GM19455 (cell line): ENCODE measurements around the gene SGPL1.
"Not testable (repeated sequence)": the region's sequence is repeated elsewhere in the genome, so short reads cannot be mapped to it uniquely, and the experiment has no call there.

Source experiments
- ATAC-seq: cut with Tn5 transposase; IDR thresholded peaks from one replicate; pipeline ENCODE4 v1.9.1; 2021; ENCODE audit not compliant: unreplicated experiment

Gene SGPL1

DNA sequence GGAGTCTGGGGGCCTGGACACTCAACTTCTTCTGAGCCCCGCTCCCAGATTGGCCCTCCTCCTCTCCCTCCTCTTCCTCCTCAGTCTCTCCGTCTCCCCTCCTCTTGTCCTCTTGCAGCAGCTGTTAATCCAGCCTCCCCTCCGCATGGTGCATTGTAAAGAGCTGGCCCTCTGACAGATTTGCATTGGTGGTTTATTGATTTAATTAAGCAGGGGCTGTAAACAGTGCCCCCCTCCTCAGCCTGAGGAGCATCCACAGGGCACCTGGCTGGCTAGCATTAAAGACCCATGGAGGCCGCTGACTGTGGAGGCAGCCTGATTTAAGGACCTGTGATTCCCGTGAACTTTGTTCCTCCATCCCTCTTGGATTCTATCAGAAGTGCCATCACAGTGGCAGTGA, 101.5 kb downstream of the SGPL1 start:
- ATAC-seq = no peak

DNA sequence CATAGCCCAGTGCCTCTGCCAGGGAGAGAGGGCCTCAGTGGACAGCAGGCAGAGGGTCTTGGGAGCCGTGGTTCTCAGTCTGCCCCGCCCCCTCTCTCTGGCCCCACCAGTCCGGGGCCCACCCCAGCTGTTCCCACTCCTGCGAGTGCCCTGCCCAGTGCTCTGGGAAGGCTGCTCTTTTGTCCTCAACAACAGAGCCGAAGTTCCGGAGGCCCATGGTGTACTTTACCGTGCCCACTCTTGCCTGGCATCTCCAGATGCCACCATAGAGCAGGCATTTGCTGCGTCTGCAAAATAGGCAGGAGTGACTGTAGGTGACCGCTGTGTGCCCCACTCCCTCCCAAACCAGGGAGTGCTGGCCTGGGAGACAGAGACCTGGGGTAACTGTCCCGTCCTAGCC, 101.9 kb downstream of the SGPL1 start:
- ATAC-seq = no peak

DNA sequence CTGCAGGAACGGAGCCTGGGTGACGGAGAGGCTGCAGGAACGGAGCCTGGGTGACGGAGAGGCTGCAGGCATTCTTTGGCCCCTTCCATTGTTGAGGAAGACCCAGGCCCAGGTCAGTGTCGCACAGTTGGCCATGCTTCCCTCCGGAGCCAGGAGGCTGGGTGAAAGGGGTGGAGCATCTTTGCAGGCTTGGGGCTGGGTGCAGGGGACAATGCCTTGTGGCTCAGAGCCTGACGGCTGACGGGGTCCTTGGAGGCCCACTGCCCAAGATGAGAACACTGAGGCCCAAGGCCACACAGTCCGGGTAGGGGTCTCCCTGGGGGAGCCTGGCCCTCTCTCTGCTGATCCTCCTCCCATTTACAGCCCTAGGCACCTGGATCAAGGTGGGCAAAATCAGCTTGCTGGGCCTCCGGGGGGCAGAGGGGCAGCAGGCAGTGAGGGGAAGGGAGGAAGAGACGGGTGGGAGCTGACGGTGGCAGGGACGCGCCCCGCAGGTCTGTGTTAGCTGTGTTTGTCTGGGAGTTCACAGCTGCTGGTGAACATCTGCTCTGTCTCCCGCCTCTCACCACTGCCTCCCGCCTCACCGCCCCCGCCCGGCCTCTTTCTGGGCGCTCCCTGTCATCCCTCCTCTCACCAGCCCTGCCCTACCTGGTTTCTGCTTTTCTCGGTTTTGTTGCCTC, 103.2 kb downstream of the SGPL1 start:
- ATAC-seq = no peak

DNA sequence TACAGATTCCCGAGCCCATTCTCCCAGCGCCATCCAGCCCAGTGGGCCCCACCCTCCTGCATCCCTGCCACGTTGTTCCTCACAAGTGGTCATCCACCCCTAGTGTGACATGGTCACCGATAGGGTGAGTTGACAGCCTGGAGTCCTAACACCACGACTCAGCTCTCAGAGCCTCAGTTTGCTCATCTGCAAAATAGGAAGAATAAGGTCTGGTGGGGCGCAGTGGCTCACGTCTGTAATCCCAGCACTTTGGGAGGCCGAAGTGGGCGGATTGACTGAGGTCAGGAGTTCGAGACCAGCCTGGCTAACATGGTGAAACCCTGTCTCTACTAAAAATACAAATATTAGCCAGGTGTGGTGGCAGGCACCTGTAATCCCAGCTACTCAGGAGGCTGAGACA, 104.2 kb downstream of the SGPL1 start:
- not testable (repeated sequence) for ATAC-seq

DNA sequence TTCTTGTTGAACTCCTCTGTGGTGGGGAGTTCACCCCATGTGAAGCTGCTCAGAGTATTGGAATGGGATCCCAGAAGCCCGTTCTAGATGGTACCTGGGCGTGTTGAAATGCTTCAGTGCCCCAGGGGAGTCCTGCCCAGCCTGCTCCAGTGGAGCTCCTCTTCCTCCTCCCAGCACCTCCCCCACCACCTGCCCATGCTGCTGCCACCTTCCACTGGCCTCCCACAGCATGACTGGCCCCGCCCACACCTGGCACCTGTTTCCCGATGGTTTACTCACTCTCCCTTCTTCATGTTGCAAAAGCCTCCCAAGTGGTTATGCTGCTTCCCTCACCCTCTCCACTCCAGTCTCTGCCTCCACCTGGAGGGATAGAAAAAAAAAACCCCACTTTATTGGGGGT, 104.8 kb downstream of the SGPL1 start:
- ATAC-seq = no peak

DNA sequence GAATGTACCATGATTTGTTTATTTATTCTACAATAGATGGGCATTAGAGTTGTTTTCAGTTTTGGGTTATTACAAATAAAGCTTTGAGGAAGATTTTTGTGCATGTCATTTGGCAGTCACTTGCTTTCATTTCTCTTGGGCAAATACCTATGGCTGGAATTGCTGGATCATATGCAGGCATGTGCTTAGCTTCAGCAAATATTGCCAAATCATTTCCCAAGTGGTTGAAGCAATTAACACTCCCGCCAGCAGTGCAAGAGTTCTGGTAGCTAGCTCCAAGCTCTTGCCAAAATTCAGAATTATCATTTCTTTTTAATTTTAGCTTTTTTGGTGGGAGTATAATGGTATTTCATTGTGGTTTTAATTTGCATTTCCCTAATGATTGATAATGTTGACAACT, 105.5 kb downstream of the SGPL1 start:
- no peak for ATAC-seq

DNA sequence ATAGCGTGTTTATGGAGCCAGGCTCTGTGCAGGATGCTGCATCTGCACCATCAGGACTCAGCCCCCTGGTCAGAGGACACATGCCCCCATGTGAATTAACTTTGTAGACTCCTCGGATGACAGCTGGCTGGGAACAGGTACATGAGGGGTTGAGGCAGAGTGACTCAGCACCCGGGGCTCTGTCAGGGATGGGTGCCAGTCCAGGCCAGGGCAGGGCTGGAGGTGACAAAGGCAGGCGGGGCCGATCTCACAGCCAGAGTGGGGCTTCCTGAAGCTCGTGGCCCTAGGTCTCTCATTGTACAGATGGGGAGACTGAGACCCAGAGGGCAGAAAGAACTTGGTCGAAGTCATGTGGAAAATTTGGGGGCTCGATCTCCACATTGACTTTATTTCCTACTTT, 107.9 kb downstream of the SGPL1 start:
- no peak for ATAC-seq

DNA sequence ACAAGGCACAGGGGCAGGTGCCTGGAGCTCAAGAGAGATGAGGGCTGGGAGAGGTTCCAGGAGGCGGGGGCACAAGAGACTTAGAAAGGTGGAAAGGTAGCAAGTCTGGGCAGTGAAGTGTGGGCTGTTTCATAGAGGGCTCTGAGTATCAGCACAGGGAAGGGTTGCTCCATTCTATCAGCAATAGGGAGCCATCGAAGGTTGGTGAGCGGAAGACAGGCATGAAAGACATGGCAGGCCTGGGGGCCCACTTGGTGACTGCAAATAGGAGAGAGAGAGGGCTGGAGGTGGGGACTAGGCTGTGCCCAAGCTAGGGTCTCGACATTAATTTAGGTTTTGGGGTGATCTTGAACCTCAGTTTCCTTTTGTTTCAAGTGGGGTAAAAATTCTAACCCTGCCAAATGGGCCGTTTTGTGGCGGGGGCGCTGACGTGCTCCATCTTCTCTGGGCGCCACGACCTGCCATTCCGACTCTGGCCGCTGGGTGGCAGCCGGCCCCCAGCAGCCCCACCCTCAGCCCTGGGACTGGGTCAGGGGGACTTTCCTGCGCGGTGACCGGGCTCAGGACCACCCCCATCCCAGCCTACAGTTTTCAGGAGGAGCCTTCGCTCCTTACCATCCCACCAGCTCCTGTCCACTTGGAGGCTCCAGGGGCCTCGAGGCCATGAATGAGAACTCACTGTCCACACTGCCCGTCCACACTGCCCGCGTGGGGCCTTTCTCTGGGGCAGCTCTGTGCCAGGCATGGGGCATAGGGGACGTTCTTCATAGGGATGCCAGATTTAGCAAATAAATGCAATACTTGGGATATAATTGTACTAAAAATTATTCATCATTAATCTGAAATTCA, 109.9 kb downstream of the SGPL1 start:
- no peak for ATAC-seq

DNA sequence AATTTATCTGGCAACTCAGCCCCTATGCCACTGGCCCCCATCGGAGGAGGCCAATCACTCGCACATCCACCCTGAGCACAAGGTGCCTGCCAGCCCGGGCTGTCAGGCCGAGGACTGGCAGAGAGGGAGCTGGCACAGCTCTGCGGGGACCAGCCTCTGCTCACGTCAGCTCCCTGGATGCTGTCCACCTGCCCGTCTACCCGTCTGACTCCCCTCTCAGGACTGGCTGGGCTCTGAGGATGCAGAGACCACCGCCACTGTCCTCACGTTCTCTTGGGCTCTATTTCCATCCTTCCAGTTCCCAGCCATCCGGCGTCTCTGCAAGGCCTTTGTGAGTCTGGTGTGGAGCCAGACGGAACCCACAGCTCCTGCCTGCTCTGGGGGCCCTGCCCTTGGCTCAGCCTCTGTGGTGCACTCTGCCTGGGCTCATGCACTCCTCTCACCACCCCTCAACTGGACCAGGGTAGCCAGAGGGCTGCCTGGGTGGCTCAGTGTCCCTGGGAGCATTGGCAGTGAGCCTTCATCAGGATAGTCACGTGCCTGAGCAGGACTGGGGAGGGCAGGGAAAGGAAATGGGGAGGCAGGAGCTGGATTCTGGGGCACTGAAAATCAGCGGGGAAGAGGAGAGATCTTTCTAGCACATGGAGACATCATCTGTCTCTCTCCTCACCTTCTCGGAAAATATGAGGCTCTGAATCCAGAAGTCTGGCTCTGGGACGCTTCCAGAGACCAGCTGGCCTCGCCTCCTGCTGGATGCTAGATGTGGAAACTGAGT, 110.7 kb downstream of the SGPL1 start:
- ATAC-seq = no peak

DNA sequence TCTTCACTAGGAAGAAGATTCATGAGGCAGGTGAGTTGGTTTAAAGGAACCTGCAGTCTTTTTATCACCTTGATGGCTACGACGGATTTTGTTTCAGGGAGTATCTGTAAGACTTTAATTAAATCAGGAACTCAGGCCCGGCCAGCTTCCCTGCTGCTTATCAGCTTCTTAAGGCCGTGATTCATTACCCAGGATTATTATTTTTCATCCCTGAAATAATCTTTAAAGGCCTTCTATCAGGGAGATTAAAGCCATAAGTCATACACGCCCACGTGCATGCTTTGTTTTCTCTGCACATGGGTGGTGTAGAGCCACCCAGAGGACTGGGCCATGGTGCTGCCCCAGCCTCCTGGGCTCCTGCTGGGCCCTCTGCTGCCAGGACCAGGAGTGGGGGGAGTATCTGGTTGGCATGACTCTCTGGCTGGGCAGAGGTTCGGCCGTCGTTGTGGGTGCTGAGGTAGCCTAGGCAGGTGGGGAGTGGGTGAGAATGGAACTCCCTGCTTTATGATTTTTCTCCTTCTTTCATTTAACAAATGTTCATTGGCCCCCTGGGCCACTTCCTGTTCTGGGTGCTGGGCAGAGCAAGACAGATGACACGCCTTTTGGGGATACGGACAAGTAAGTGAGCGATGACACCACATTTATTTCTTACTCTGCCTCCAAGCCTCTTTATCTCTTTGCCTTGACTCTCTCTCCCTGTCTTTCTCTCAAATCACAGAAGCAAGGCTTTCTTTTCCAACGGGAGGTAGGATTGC, 111.6 kb downstream of the SGPL1 start:
- no peak for ATAC-seq

DNA sequence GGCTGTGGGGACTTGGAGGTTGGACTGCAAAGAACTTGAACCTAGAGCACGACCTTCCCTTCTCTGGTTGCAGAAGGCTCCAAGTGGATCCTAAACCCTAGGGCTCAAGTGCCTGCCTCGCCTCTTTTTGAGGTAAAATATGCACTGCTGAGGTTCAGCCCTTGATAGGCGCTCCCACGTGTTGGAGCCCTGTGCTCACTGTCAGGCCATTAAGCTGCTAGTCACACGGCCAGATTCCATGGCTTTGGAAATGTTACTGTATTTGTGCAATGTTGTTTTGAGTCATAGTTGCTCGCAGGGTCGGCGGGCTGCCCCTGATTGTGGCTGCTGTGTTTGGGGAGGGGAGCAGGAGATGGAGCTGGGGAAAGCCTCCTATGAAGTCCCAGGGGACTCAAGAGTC, 112.4 kb downstream of the SGPL1 start:
- no peak for ATAC-seq

DNA sequence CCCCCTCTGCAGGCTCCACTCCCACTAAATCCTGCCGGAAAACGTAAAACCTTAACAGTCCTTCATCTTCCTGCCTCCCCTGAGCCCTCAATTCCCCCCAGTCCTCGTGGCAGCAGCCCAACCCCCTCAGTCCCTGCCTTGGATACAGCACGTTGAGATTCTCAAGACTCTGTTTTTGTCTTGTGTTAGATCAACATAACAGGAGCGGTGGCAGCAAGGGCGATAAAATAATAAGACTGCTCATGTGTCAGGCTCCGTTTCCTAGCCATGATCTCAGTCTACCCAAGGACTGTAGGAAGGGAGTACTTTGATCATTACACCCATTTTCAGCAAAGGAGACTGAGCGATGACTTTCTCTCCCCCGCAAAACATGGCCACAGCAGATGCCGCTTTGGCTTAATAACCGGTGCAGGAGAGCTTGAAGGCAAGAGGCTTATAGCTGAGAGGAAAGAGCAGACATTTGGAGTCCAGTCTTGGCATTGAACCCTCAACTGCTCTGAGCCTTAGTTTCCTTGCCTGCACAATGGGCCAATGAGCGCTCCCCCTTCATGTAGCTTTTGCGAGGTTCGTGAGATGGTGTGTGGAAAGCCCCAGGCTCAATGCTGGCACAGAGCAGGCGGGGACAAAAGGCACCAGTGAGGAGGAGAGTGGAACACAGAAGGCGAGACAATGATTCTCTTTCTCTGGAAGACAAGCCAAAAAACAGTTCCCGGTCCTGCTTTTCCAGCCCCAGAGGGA, 114.7 kb downstream of the SGPL1 start:
- no peak for ATAC-seq
